Type B pancreatic cell (in vitro differentiated cells): ENCODE measurements around the gene LTO1. TPM values are rescaled to one million over a fixed set of nuclear protein-coding genes. Genes with fewer than 3 reads are reported as not detected.

ENCODE experiments used
- DNase-seq: peaks from one replicate; pipeline ENCODE4 v3.0.0; 2021; ENCODE audit warnings: mixed read lengths; ENCODE audit not compliant: unreplicated experiment; ENCODE audit errors: extremely low spot score
- H3K27ac Mint-ChIP-seq: 2 replicates; pipeline ENCODE4 v1.8.0; 2021; ENCODE audit warnings: mild to moderate bottlenecking, mixed read lengths
- H3K27me3 Mint-ChIP-seq: 2 replicates; pipeline ENCODE4 v1.8.0; 2021; ENCODE audit warnings: mixed read lengths
- H3K36me3 Mint-ChIP-seq: 2 replicates; pipeline ENCODE4 v1.8.0; 2021; ENCODE audit warnings: mixed read lengths
- H3K4me1 Mint-ChIP-seq: one replicate; pipeline ENCODE4 v1.8.0; 2021; ENCODE audit warnings: mixed read lengths; ENCODE audit not compliant: unreplicated experiment
- H3K4me3 Mint-ChIP-seq: 2 replicates; pipeline ENCODE4 v1.8.0; 2021; ENCODE audit warnings: mild to moderate bottlenecking, mixed read lengths
- H3K9me3 Mint-ChIP-seq: 2 replicates; pipeline ENCODE4 v1.8.0; 2021; ENCODE audit warnings: mixed read lengths
- CTCF ChIP-seq: fragments of 200-600 bp; sonication (generic); conservative IDR thresholded peaks from 2 replicates; pipeline ENCODE4 v1.5.0; 2021; ENCODE audit warnings: antibody characterized with exemption, mild to moderate bottlenecking
- total RNA-seq: library from RNA; stranded (reverse); gene quantifications from 2 replicates; pipeline ENCODE4 v1.2.1, GENCODE V29; 2021; ENCODE audit warnings: low replicate concordance

LTO1 gene
- total RNA-seq, 1 donor from 2014 or later: 24.6 TPM

- DNase-seq: no peak
Measured at GRCh38 chr11:69634069-69634468, 41.1 kb downstream of the LTO1 start.

DNA sequence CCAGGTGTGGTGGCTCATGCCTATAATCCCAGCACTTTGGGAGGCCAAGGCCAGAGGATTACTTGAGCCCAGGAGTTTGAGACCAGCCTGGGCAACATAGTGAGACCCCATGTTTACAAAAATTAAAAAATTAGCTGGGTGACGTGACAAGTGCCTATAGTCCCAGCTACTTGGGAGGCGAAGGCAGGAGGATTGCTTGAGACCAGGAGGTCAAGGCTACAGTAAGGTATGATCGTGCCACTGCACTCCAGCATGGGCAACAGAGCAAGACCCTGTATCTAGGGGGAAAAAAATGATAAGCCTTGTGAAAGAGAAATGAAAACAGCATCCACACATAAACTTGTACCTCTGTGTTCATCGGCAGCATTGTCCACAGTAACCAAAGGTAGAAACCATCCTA is 42.3 kb downstream of the LTO1 start:
- DNase-seq: no peak
- no peak for TF ChIP-seq CTCF
- Mint-ChIP-seq H3K27ac (no peak overlapping the region), H3K4me1 (peaks cover 13% of the 10 kb centered on the region), H3K9me3 (no peaks in the 10 kb centered on the region), H3K27me3 (peaks cover 3% of the 10 kb centered on the region), H3K4me3 (no peak overlapping the region), H3K36me3 (no peaks in the 10 kb centered on the region)

More at GRCh38 chr11:69634069-69634468, 41.1 kb downstream of the LTO1 start:
- no peak for TF ChIP-seq CTCF
- Mint-ChIP-seq H3K4me1 (peaks cover 13% of the 10 kb centered on the region), H3K9me3 (no peaks in the 10 kb centered on the region), H3K27me3 (peaks cover 3% of the 10 kb centered on the region), H3K36me3 (no peaks in the 10 kb centered on the region), H3K4me3 (no peak overlapping the region), H3K27ac (no peak overlapping the region)

GRCh38 chr11:69630424-69630823 is 44.7 kb downstream of the LTO1 start:
- Mint-ChIP-seq H3K9me3 (no peaks in the 10 kb centered on the region), H3K4me1 (peaks cover 3% of the 10 kb centered on the region), H3K27ac (no peak overlapping the region), H3K36me3 (no peaks in the 10 kb centered on the region), H3K27me3 (no peaks in the 10 kb centered on the region), H3K4me3 (no peak overlapping the region)
- TF ChIP-seq CTCF: no peak
- DNase-seq: no peak

GRCh38 chr11:69630017-69630416 is 45.1 kb downstream of the LTO1 start:
- no peak for TF ChIP-seq CTCF
- no peaks in the 10 kb centered on the region for H3K4me1 Mint-ChIP-seq
- no peak for DNase-seq
- no peak overlapping the region for H3K4me3 Mint-ChIP-seq
- no peak overlapping the region for H3K27ac Mint-ChIP-seq
- H3K9me3 Mint-ChIP-seq: no peaks in the 10 kb centered on the region
- peaks cover 1% of the 10 kb centered on the region for H3K27me3 Mint-ChIP-seq
- no peaks in the 10 kb centered on the region for H3K36me3 Mint-ChIP-seq

GRCh38 chr11:69627551-69627950 is 47.6 kb downstream of the LTO1 start:
- H3K4me3 Mint-ChIP-seq: no peak overlapping the region
- H3K27ac Mint-ChIP-seq: no peak overlapping the region
- DNase-seq: no peak

More at GRCh38 chr11:69627551-69627950, 47.6 kb downstream of the LTO1 start:
- no peaks in the 10 kb centered on the region for H3K9me3 Mint-ChIP-seq
- no peaks in the 10 kb centered on the region for H3K36me3 Mint-ChIP-seq
- no peak for TF ChIP-seq CTCF
- H3K27me3 Mint-ChIP-seq: peaks cover 2% of the 10 kb centered on the region
- no peaks in the 10 kb centered on the region for H3K4me1 Mint-ChIP-seq
